Adrenal gland (tissue), 5 donors: ENCODE data around the gene PRKCZ.

Experiments used
- CTCF ChIP-seq, 6 experiments: fragments of 450-650 bp in 4 of 6; fragments of 200-600 bp in 2 of 6; sonication (generic) in 1 of 6; IDR thresholded peaks; 1 replicate in 5 of 6; 2 replicates in 1 of 6; pipeline versions ENCODE4 v1.5.1 to v1.8.0; 2016 to 2021; ENCODE audit warnings: antibody characterized with exemption in 6 of 6, mild to moderate bottlenecking in 2 of 6, moderate library complexity in 1 of 6
- POLR2A ChIP-seq, 2 donors: fragments of 450-650 bp; IDR thresholded peaks; one replicate each; pipeline ENCODE4 v1.6.1; 2017; ENCODE audit warnings: antibody characterized with exemption in 2 of 2, mild to moderate bottlenecking in 2 of 2, moderate library complexity in 1 of 2
- donor health status: DM: no; HTN: no; CAD: no.

- no peak for TF ChIP-seq CTCF (IDR thresholded peaks at IDR 0.05)
- no peak for TF ChIP-seq POLR2A (IDR thresholded peaks at IDR 0.05)
Observed at GRCh38 chr1:2067393-2067792, 17.2 kb downstream of the PRKCZ start.
